ENCODE measurements around the gene ROR1. TPM values are rescaled to one million over a fixed set of nuclear protein-coding genes. Genes with fewer than 3 reads are reported as not detected.

ROR1 gene
- total and polyA plus RNA-seq, 2 donors (not counting 3 experiments of a cell fraction or from before 2014, with no cell fraction given) = 2.6 to 3.5 TPM

DNA sequence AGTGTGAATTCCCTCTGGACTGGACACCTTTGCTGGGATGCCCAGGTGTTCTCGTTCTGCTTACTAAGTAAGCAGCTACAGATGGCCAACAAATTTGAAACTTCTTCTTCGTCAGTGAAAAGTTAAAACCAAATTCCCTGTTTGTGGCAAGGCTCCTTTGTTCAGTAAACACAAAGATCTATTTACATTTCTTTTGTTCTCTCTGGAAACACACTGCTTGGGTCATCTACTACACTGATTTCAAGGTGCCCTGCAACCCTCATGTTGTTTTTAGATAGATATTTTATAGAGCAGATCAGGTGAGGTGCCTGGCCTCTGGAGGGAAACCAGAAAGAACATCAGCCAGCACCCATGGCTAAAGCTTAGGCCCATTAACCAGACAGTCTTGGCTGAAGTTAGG is 272.4 kb downstream of the ROR1 start:
- Histone ChIP-seq H3K4me2 (ENCODE audit: insufficient read depth, low read length) (no peak overlapping the region), H3K4me1 (ENCODE audit: control insufficient read depth, extremely low read depth, insufficient read depth, low read length) (peaks cover 3% of the 10 kb centered on the region), H3K9me3 (replicated peaks; ENCODE audit: control insufficient read depth, insufficient read depth, low read length) (no peaks in the 10 kb centered on the region), H3K79me2 (ENCODE audit: control insufficient read depth, insufficient read depth, low read length) (no peaks in the 10 kb centered on the region), H3K27me3 (ENCODE audit: control insufficient read depth in 2 of 2, insufficient read depth in 2 of 2, low read length in 2 of 2) (no peaks in the 10 kb centered on the region), H3K9ac (replicated peaks; ENCODE audit: extremely low read depth, insufficient read depth, low read length) (no peak overlapping the region), H3K27ac (ENCODE audit: insufficient read depth, low read depth, low read length) (no peak overlapping the region), H3K9me1 (replicated peaks; ENCODE audit: control insufficient read depth, extremely low read depth, insufficient read depth, low read length) (no peaks in the 10 kb centered on the region), H3K4me3 (replicated peaks in 1 of 3; ENCODE audit: insufficient read depth in 1 of 3, low read depth in 1 of 3, low read length in 3 of 3) (no peak overlapping the region), H2AFZ (ENCODE audit: low read depth, low read length) (no peak overlapping the region), H3K36me3 (ENCODE audit: control insufficient read depth in 2 of 2, extremely low read depth in 1 of 2, insufficient read depth in 2 of 2, low read length in 2 of 2) (no peaks in the 10 kb centered on the region), H4K20me1 (replicated peaks; ENCODE audit: control insufficient read depth, extremely low read depth, insufficient read depth, low read length) (no peaks in the 10 kb centered on the region)
- dilution Hi-C loops (cut with MboI; ENCODE audit: extremely low pct_ligation_motif_present, low sequenced_read_pairs) (no loop called here), intact Hi-C loops (cut with micrococcal nuclease) (no loop called here)
- no TSS peak for BruUV-seq (replicated peaks)
- POLR2A ChIA-PET = no interaction called here
- FAIRE-seq = no peak
- DNase-seq (ENCODE audit: low read depth, low spot score) = no peak
- CTCF ChIA-PET = no interaction called here
- TF ChIP-seq GATA2 (IDR thresholded peaks at IDR 0.05; ENCODE audit: insufficient read depth, insufficient read length, low read depth, low read length) (no peak), POLR2AphosphoS5 (IDR thresholded peaks at IDR 0.05; ENCODE audit: insufficient read depth, low read depth, low read length) (no peak), EZH2 (IDR thresholded peaks at IDR 0.05; ENCODE audit: borderline replicate concordance, low read depth, low read length, severe bottlenecking) (no peak)

- Histone ChIP-seq H3K4me2 (ENCODE audit: insufficient read depth, low read length) (no peak overlapping the region), H3K9ac (replicated peaks; ENCODE audit: extremely low read depth, insufficient read depth, low read length) (no peak overlapping the region), H3K9me1 (replicated peaks; ENCODE audit: control insufficient read depth, extremely low read depth, insufficient read depth, low read length) (no peaks in the 10 kb centered on the region), H3K79me2 (ENCODE audit: control insufficient read depth, insufficient read depth, low read length) (no peaks in the 10 kb centered on the region), H3K4me3 (replicated peaks in 1 of 3; ENCODE audit: insufficient read depth in 1 of 3, low read depth in 1 of 3, low read length in 3 of 3) (no peak overlapping the region), H4K20me1 (replicated peaks; ENCODE audit: control insufficient read depth, extremely low read depth, insufficient read depth, low read length) (no peaks in the 10 kb centered on the region), H3K4me1 (ENCODE audit: control insufficient read depth, extremely low read depth, insufficient read depth, low read length) (peaks cover 3% of the 10 kb centered on the region), H2AFZ (ENCODE audit: low read depth, low read length) (no peak overlapping the region), H3K27me3 (ENCODE audit: control insufficient read depth in 2 of 2, insufficient read depth in 2 of 2, low read length in 2 of 2) (no peaks in the 10 kb centered on the region), H3K9me3 (replicated peaks; ENCODE audit: control insufficient read depth, insufficient read depth, low read length) (no peaks in the 10 kb centered on the region), H3K27ac (ENCODE audit: insufficient read depth, low read depth, low read length) (no peak overlapping the region), H3K36me3 (ENCODE audit: control insufficient read depth in 2 of 2, extremely low read depth in 1 of 2, insufficient read depth in 2 of 2, low read length in 2 of 2) (no peaks in the 10 kb centered on the region)
- DNase-seq (ENCODE audit: low read depth, low spot score) = peak; percentile 6
- ChIA-PET CTCF (no interaction called here), POLR2A (no interaction called here)
- no TSS peak for BruUV-seq (replicated peaks)
- TF ChIP-seq JUN (IDR thresholded peaks at IDR 0.05; ENCODE audit: borderline replicate concordance, insufficient read depth, insufficient read length, low read depth) (no peak), MYC (IDR thresholded peaks at IDR 0.05; ENCODE audit: low read depth, low read length) (no peak), GATA2 (IDR thresholded peaks at IDR 0.05; ENCODE audit: insufficient read depth, insufficient read length, low read depth, low read length) (no peak), EZH2 (IDR thresholded peaks at IDR 0.05; ENCODE audit: borderline replicate concordance, low read depth, low read length, severe bottlenecking) (no peak), POLR2A (IDR thresholded peaks at IDR 0.05; ENCODE audit: low read depth, low read length) (no peak), FOS (IDR thresholded peaks at IDR 0.05; ENCODE audit: borderline replicate concordance, insufficient read depth, low read length) (no peak), POLR2AphosphoS5 (IDR thresholded peaks at IDR 0.05; ENCODE audit: insufficient read depth, low read depth, low read length) (no peak)
- TF ChIP-seq, protein P1, sequence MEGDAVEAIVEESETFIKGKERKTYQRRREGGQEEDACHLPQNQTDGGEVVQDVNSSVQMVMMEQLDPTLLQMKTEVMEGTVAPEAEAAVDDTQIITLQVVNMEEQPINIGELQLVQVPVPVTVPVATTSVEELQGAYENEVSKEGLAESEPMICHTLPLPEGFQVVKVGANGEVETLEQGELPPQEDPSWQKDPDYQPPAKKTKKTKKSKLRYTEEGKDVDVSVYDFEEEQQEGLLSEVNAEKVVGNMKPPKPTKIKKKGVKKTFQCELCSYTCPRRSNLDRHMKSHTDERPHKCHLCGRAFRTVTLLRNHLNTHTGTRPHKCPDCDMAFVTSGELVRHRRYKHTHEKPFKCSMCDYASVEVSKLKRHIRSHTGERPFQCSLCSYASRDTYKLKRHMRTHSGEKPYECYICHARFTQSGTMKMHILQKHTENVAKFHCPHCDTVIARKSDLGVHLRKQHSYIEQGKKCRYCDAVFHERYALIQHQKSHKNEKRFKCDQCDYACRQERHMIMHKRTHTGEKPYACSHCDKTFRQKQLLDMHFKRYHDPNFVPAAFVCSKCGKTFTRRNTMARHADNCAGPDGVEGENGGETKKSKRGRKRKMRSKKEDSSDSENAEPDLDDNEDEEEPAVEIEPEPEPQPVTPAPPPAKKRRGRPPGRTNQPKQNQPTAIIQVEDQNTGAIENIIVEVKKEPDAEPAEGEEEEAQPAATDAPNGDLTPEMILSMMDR (IDR thresholded peaks at IDR 0.05; ENCODE audit: extremely low read depth in 1 of 2, insufficient read depth in 1 of 2, low read depth in 1 of 2, low read length in 2 of 2) = no peak
- TF ChIP-seq, protein P2, sequence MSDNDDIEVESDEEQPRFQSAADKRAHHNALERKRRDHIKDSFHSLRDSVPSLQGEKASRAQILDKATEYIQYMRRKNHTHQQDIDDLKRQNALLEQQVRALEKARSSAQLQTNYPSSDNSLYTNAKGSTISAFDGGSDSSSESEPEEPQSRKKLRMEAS (IDR thresholded peaks at IDR 0.05; ENCODE audit: insufficient read depth, insufficient read length) = no peak
- intact Hi-C loops (cut with micrococcal nuclease) = no loop called here
- dilution Hi-C loops (cut with MboI; ENCODE audit: extremely low pct_ligation_motif_present, low sequenced_read_pairs) = no loop called here
- no peak for FAIRE-seq
These were observed 273.1 kb downstream of the ROR1 start for GRCh38 chr1:64046891-64047290.

Data from endothelial cell of umbilical vein (primary cell).